ENCODE results near the gene CIAO2B.
"Not testable (repeated sequence)": the region's sequence is repeated elsewhere in the genome, so short reads cannot be mapped to it uniquely, and the experiment has no call there.

The CIAO2B gene

DNA sequence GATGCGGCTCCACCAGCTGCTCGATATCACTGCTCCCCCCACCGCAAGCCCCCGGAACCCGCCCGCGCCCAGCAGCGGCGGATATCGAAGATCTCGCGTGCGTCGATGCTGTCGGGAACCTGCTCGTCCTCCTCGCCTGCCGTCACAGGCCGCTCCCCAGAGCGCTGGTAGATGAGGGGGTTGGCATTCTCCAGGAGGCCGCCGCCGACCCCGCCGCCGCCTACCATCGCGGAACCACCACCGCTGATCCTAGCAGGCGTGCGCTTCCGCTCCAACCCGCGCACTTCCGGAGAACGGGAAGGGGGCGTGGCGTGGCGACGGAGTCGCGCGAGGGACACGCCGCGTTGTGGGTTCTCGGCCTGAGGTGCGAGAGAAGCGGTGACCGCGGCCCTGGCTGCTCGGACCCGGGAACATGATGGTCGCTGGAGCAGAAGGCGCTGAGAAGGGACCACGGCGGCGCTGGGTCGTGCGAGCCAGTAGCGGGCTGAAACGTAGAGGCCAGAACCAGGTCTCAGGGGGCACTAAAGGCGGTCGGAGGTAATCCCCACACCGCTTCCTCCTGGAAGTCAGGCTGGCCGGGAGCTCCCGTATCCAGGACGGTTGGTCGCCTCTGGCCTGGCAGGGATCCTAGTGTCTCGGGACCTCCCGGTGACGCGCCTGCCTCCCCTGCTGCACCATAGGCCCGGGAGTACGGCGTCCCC lies at the start of gene CIAO2B:
CIAO2B (minus strand) TSS at position 265 of the 701 bp plus-strand sequence; CDS start at position 227, 38 bp downstream.
- DNase-seq (ENCODE audit: low read depth in 3 of 3) = peak; percentile 81 to 88 (median 86)

DNA sequence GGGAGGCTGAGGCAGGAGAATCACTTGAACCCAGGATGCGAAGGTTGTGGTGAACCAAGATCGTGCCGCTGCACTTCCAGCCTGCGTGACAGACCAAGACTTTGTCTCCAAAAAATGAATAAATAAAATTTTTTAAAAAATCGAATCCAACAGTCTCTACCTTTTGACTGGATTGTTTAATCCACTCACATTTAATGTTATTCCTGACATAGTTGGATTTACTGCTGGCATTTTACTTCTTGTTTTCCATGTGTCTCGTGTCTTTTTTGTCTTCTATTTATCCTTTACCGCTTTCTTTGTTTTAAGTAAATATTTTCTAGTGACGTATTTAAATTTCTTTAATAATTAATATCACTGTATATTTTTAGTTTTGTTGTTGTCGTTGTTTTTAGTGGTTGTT lies 48.8 kb upstream of the CIAO2B start:
- DNase-seq (ENCODE audit: low read depth in 3 of 3) = no peak

DNA sequence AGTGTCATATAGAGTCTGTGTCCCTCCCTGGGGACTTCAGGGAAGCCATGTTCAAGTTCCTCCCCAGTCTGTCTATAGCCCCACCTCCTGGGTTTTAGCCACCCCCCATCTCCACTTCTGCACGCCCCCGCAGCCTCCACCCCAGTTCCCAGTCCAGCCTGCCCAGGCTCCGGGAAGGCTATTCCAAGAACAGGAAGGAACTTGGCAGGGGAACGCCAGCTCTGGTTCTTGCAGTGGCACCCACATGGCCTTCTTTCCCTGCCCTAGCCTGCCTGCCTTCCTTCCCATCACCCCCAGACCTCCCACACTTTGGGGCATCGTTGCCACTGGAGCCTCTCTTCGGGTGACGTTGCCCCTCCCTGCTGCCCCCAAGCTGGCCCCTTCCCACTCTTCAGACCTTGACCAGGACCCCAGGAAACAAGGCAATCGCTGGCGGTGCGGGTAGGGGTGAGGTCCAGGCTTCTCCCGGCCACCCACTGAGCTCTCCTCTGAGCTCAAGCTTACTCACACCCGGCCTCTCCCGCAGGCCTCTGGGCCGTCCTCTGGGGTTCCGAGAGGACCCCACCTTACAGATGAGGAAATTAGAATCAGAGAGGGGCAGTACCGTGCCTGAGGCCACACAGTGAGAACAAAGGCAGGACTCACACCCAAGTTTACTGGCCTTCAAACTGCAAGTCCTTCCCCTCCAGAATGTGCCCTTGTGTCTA lies 45.0 kb upstream of the CIAO2B start:
- DNase-seq (ENCODE audit: low read depth in 3 of 3) = no peak

- DNase-seq (ENCODE audit: low read depth in 3 of 3) = peak; percentile 84 to 91 (median 86)
These were observed 43.3 kb upstream of the CIAO2B start for GRCh38 chr16:66977341-66978113.

DNA sequence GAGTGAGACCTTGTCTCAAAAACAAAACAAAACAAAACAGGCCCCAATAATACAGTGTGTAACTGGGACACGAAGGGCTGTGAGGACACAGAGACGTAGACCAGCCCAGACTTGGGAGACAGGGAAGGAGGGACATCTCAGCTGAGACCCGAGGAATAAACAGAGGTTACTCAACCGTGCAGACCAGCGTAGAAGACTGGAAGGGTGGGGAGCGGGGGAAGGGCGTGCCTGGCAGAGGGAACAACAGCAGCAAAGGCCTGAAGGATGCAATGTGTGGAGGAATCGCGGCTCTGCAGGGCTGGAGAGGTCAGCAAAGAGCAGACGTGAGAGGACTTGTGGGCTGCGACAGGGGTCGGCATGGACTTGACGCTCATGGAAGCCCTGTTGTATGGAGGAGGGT lies 42.5 kb upstream of the CIAO2B start:
- no peak for DNase-seq (ENCODE audit: low read depth in 3 of 3)

- no peak for DNase-seq (ENCODE audit: low read depth in 3 of 3)
These were observed 41.2 kb upstream of the CIAO2B start for GRCh38 chr16:66975302-66975893.

- peak in 2 of 3 experiments; percentile 15 to 48 for DNase-seq (ENCODE audit: low read depth in 3 of 3)
These were observed 40.7 kb upstream of the CIAO2B start for GRCh38 chr16:66974932-66975246.

- DNase-seq (ENCODE audit: low read depth in 3 of 3) = not testable (repeated sequence)
These were observed 40.1 kb upstream of the CIAO2B start for GRCh38 chr16:66974156-66974931.

GRCh38 chr16:66973716-66974115 lies 39.5 kb upstream of the CIAO2B start:
- no peak for DNase-seq (ENCODE audit: low read depth in 3 of 3)

DNA sequence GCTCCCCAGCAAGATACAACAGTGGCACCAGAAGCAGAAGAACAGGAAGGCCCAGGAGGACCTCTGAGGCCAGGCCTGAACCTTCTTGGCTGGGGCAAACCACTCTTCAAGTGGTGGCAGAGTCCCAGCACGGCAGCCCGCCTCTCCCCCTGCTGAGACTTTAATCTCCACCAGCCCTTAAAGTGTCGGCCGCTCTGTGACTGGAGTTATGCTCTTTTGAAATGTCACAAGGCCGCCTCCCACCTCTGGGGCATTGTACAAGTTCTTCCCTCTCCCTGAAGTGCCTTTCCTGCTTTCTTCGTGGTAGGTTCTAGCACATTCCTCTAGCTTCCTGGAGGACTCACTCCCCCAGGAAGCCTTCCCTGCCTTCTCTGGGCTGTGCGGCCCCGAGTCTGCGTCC lies 38.8 kb upstream of the CIAO2B start:
- no peak for DNase-seq (ENCODE audit: low read depth in 3 of 3)

DNA sequence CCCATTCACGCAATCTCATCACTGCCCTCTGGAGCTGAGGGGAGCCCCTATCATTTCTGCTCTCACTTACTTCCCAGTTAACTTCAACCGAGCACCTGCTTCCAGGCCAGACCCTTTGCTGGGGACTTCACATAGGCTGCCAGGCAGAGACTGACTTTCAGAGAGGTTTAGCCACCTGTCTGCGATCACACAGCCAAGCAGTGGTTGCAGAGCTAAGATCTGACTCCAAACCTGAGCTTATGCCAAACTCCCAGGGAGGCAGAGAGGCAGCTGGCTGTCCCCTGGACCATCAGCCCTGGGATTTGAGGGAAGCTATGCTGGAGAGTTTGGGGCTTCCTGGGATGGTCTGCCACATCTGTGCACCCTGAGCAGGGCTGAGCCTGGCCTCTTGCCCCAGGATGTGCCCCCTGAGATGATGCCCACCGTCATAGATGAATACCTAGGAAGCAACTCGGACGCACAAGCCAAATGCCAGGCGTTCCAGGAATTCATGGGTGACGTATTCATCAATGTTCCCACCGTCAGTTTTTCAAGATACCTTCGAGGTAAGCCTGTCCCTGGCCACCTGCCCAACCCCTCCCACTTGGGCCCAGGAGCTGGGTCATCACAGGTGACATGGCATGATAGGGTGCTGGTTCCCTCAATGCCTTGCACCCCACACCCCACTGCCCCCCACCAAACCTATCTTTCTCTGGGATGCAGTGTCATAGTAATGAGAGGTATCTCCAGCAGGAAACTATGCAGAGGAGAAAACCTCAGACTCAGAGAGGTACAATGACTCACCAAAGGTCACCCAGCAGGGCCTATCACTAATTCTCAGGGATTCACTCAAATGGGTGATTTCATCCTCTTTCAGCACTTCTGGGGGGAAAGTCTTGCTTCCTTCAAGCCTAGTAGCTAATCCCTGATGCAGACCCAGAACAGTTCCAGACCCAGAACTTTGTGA lies 36.8 kb upstream of the CIAO2B start:
- DNase-seq (ENCODE audit: low read depth in 3 of 3) = no peak

DNA sequence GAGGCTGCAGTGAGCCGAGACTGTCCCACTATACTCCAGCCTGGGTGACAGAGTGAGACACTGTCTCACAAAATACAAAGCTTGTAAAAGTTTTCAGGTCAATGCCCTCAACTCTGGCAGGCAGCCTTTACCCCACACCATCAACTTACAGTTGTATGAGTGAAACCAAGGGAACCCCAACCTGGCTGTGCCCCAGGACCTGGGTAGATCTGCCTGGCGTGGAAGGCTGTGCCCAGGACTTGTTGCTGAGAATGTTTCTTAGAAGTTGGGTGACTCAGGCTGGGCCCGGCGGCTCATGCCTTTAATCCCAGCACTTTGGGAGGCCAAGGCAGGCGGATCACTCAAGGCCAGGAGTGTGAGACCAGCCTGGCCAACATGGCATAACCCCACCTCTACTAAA lies 34.6 kb upstream of the CIAO2B start:
- DNase-seq (ENCODE audit: low read depth in 3 of 3) = no peak

DNA sequence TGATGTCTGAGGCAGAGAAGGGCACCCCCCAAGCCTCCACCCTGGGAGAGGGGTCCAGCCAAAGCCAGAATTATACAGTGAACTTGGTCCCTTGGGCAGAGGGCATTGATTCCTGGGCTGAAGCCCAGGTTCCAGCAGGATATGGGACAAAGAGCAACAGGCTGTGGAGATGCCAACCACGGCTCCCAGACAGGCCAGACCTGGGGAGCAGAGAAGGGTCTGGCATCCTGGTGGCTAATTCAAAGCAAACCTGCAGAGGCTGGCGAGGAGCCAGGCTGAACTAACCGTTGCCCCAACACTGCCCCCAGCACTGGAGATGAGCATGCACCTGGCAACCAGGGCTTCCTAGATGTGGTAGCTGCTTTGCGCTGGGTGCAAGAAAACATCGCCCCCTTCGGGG lies 29.8 kb upstream of the CIAO2B start:
- no peak for DNase-seq (ENCODE audit: low read depth in 3 of 3)

DNA sequence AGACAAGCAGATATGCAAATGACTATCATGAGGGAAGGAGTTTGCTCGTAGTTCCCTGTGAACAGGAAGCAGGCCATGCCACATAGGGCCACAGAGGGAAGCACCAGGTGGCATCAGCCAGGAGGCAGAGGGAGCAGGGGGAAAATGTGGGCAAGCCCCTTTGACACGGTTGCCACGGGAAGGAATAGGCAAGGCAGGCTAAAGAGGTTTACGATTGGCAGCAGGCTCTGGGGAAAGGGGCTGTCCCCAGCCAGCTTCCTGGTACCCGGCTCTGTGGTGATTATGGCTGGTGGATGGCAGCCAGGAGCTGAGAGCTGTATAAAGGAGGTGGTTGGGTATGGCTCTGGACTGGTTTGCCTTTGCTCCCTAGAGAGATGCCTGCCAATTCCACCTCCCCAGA lies 27.7 kb upstream of the CIAO2B start:
- no peak for DNase-seq (ENCODE audit: low read depth in 3 of 3)

DNA sequence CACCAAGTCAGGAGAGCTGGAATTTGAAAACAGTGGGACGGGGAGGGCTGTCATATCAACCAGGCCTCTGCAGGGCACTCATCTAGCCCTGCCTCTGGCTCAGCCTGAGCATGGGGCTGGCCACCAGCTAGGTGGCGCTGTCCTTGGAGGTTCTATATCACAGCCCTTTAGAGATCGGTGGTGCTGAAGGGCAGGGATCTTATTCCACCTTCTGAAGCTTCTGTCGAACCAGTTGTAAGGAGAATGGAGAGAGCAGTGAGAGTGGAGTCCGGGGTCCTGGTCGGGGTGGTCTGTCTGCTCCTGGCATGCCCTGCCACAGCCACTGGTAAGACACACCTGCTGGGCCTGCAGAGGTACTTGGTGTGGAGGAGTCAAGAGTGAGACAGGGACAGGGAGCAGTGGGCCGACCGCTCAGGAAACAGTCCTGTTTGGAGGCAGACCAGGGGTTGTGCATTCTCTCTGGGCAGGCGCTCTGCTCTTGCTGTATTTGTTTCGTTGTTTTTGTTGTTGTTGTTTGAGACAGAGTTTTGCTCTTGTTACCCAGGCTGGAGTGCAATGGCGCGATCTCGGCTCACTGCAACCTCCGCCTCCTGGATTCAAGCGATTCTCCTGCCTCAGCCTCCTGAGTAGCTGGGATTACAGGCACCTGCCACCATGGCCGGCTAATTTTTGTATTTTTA lies 27.0 kb upstream of the CIAO2B start, which contains the start of gene CES3:
CES3 (plus strand) TSS at position 202 of the 680 bp plus-strand sequence; CDS start at position 244, 42 bp downstream.
- DNase-seq (ENCODE audit: low read depth in 3 of 3) = peak; percentile 23 to 68 (median 27)

- no peak for DNase-seq (ENCODE audit: low read depth in 3 of 3)
These were observed 26.1 kb upstream of the CIAO2B start for GRCh38 chr16:66960270-66960669.

DNA sequence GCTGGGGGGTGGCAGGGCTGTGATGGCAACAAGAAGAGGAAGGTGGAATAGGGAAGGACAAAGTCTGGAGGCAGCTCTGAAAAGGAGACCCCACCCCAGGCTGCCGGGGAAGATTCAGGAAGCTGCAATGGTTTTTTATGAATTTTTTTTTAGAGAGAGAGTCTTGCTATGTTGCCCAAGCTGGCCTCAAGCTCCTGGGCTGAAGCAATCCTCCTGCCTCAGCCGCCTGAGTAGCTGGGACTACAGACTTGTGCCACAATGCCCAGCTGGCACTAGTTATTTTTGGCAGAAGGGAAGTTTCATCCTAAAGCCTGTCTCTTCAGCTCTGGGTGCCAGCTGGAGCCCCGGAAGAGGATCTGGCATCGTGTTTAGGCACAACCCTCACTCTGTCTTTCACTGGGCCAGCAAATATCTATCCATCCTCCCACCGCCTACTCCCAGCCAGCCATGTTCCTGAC lies 25.5 kb upstream of the CIAO2B start:
- no peak for DNase-seq (ENCODE audit: low read depth in 3 of 3)

DNA sequence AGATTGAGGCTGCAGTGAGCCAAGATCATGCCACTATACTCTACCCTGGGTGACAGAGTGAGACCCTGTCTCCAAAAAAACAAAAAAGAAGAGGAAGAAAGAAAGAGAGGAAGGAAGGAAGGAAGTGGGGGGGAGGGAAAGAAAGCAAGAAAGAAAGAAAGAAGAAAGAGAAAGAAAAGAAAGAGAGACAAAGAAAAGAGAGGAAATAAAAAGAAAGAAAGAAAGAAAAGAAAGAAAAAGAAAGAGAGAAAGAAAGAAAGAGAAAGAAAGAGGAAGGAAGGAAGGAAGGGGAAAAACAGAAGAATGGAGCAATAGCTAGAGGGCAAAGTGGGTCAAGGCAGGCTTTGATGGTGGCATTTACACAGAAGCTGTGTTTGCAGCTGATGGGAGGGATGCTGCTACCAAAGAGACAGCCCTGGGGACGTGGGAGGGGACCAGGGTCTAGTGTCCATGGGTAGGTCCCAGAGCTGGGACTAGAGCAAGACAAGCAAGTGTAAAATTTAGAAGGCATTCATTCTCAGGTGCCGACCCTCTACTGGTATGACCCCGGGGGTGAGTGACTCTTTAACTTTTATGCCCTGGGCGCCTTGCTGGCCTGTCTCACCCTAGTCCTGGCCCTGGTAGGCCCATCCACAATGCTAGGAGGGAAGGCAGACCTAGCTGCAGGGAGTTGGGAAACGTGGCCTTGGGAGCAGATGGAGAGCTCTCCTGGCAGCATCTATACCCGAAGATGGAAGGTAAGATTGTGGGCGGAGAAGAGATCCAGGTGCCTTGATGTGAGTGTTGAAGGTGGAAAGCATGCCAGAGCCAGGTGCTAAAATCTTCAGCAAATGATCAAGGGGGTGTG lies 24.9 kb upstream of the CIAO2B start:
- no peak for DNase-seq (ENCODE audit: low read depth in 3 of 3)

- not testable (repeated sequence) for DNase-seq (ENCODE audit: low read depth in 3 of 3)
These were observed 21.9 kb upstream of the CIAO2B start for GRCh38 chr16:66956154-66956457.
